IPS-18c (cell line): ENCODE results near the gene SYNDIG1.

Experiments used
- H3K4me3 ChIP-seq: 2 replicates; pipeline ENCODE4 v1.7.0; 2013; ENCODE audit warnings: low read depth, mild to moderate bottlenecking, low read length, moderate library complexity; ENCODE audit not compliant: insufficient read depth
- H3K9me3 ChIP-seq: one replicate; pipeline ENCODE4 v1.6.1; 2013; ENCODE audit warnings: mild to moderate bottlenecking, low read length, moderate library complexity; ENCODE audit not compliant: control insufficient read depth, insufficient read depth

Gene SYNDIG1

GRCh38 chr20:24700166-24700860, 230.9 kb downstream of the SYNDIG1 start:
- no peak overlapping the region for H3K4me3 ChIP-seq
- H3K9me3 ChIP-seq: no peaks in the 10 kb centered on the region

- Histone ChIP-seq H3K4me3 (no peak overlapping the region), H3K9me3 (no peaks in the 10 kb centered on the region)
Observed at GRCh38 chr20:24701027-24701426, 231.6 kb downstream of the SYNDIG1 start.

DNA sequence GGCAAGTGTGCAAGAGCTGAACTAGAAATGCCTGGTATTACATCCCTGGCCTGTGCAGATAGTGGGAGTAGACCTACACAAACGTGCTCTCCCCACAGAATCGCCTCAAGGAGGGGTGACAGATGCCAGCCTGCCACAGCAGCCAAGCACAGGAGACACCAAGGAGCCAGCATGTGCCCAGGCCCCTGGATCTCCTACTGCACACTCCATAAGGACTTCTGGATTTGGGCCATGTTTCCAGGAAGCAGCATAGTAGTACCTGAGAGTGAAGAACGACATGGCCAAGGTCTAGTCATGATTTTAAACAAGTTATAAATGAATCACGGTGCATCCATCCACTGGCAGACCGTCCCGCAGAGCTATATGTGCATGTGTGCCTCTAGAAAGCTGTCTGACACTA, 232.2 kb downstream of the SYNDIG1 start:
- Histone ChIP-seq H3K4me3 (no peak overlapping the region), H3K9me3 (no peaks in the 10 kb centered on the region)

DNA sequence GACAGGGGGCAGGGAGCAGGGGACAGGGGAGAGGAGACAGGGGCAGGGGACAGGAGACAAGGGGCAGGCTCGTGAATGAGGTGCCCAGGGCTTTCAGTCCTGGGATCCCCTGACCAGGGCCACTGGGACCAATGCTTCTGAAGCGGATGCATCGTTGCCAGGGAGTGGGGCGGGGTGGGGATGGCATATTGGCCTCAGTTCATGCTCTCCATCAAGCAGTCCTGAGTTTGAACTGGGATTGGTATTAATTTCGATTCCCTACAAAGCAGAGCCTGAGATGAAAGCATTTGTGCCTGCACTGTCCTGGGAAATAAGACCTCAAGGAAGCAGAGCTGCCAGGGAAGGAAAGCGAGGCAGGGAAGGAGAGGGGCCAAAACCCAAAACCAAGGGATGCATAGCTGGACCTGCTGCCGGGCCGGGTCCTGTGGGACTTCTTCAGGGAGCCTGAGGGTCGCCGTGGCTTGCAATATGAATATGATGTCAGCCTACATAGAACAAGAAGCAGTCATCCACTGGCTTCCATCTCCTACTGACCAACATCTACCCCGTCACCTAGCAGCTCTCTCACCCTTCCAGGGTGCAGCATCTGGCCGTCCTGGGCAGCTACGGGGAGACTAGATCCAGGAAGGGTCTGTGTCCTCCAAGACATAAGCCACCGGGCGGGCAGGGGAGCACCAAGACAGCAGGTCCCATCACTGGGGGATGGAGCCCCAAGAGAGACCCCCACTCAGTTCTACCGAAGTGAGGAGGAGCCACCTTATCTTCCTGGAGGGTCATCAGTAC, 233.3 kb downstream of the SYNDIG1 start:
- Histone ChIP-seq H3K9me3 (no peaks in the 10 kb centered on the region), H3K4me3 (no peak overlapping the region)

DNA sequence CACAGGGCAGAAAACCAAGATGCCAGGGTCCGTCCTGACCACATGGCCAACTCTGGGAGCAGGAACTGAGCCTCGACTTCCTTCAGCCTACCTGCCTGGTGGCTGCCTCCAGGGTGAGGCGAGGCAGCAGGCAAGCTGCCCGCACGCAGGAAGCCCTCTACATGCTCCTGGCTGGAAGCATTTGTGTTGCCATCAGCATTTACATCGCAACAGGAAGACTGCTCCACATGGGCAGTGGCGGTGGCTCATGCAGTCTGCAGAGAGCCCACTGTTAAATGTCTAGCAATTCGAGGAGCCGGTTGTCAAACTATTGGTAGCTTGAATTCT, 233.8 kb downstream of the SYNDIG1 start:
- H3K9me3 ChIP-seq: no peaks in the 10 kb centered on the region
- no peak overlapping the region for H3K4me3 ChIP-seq

GRCh38 chr20:24704899-24705298, 235.5 kb downstream of the SYNDIG1 start:
- no peak overlapping the region for H3K4me3 ChIP-seq
- H3K9me3 ChIP-seq: no peaks in the 10 kb centered on the region

- H3K9me3 ChIP-seq: no peaks in the 10 kb centered on the region
- no peak overlapping the region for H3K4me3 ChIP-seq
Observed at GRCh38 chr20:24705486-24705885, 236.1 kb downstream of the SYNDIG1 start.

DNA sequence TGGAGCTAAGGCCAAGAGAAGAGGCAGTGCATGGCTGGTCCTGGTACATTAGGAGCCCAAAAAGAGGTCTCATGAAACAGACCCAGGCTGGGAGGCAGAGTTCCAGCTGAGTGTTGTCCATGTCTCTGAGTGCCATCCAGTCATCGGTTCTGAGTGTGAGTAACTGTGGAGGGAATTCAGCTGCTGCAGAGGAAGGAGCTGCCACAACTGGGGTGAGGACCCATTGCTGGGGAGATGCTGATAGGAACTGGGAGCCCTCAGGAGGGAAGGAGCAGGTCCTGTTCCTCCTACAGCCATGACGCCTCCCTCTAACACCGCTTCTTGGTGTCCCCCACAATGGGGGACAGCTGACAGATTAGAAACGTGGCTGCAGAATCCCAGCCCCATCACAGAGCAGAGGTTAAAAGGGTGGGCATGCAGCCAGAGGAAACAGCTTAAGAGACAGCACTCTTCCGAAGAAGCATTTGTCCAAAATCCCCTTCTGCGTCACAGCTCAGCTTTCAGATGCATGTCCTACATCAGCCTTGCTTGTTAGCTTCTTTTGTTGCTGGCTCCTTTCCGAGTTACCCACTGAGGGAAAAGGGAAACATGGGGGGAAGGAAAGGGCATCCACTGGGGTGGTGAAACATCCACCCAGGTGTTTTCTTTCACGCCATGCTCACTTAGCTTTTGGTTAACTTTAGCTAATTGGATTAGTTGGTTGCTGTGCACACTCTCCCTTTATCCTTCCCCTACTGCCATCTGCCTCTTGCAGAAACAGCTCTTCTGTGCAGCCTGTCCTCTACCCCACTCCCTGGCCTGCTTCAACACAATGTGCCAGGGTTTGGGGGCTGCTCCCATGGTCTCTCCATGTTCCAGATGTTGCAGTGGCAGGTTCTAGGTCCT, 239.2 kb downstream of the SYNDIG1 start:
- H3K9me3 ChIP-seq: no peaks in the 10 kb centered on the region

More for the DNA sequence above, 239.2 kb downstream of the SYNDIG1 start:
- H3K4me3 ChIP-seq: no peak overlapping the region
